ENCODE results near the gene ZNF319. TPM values are rescaled to one million over a fixed set of nuclear protein-coding genes. Genes with fewer than 3 reads are reported as not detected.
A peak's percentile ranks its signal among the peaks of the same experiment; 100 is the strongest.

Gene ZNF319
- polyA plus RNA-seq, 3 donors = 1.9 to 11.5 (median 4.7) TPM

DNA sequence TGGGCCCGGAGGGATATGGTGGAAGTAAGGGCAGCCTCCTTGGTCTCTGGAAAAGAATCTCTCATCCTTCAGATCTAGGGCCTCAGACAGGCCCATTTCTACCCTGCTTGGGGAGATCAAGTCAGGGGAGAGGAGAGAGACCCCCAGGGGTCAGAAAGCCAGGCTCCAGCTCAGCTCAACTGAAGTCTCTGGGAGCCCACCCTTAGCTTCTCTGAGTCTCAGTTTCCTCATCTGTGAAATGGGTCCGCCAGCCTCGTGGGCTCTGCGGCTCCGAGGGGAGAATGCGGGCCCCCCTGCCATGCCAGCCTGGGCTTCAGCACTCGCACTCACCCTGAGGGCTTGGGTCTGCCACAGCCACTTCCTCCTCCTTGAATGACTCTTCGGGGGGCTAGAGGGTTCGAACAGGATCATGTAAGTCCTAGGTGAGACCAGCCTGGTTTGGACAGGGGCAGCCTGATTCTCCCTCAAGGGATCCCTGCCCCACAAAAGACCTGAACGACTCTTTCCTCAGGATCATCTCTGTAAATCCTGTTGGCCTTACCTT, 36.2 kb downstream of the ZNF319 start:
- TF ChIP-seq, protein P1, sequence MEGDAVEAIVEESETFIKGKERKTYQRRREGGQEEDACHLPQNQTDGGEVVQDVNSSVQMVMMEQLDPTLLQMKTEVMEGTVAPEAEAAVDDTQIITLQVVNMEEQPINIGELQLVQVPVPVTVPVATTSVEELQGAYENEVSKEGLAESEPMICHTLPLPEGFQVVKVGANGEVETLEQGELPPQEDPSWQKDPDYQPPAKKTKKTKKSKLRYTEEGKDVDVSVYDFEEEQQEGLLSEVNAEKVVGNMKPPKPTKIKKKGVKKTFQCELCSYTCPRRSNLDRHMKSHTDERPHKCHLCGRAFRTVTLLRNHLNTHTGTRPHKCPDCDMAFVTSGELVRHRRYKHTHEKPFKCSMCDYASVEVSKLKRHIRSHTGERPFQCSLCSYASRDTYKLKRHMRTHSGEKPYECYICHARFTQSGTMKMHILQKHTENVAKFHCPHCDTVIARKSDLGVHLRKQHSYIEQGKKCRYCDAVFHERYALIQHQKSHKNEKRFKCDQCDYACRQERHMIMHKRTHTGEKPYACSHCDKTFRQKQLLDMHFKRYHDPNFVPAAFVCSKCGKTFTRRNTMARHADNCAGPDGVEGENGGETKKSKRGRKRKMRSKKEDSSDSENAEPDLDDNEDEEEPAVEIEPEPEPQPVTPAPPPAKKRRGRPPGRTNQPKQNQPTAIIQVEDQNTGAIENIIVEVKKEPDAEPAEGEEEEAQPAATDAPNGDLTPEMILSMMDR (IDR thresholded peaks at IDR 0.05) = no peak
- Histone ChIP-seq H3K9ac (ENCODE audit: insufficient read depth, low read length, poor library complexity, severe bottlenecking) (no peak overlapping the region), H3K9me3 (replicated peaks in 1 of 2; ENCODE audit: control insufficient read depth in 1 of 2, insufficient read depth in 1 of 2, low read length in 2 of 2) (no peaks in the 10 kb centered on the region), H3K79me2 (ENCODE audit: insufficient read depth, low read length) (no peaks in the 10 kb centered on the region), H3K27ac (ENCODE audit: low read depth in 1 of 2, low read length in 2 of 2) (no peak overlapping the region), H3K36me3 (replicated peaks in 1 of 2; ENCODE audit: control insufficient read depth in 1 of 2, insufficient read depth in 2 of 2, low read length in 2 of 2) (no peaks in the 10 kb centered on the region), H2AFZ (ENCODE audit: insufficient read depth, low read depth, low read length, poor library complexity, severe bottlenecking) (no peak overlapping the region), H3K4me1 (ENCODE audit: control insufficient read depth in 1 of 2, insufficient read depth in 2 of 2, low read length in 2 of 2) (no peaks in the 10 kb centered on the region), H4K20me1 (ENCODE audit: insufficient read depth, low read length) (no peaks in the 10 kb centered on the region), H3K27me3 (ENCODE audit: control insufficient read depth in 2 of 2, insufficient read depth in 2 of 2, low read length in 2 of 2) (no peaks in the 10 kb centered on the region), H3K4me3 (replicated peaks in 1 of 3; ENCODE audit: low read depth in 2 of 3, low read length in 3 of 3) (no peak overlapping the region), H3K4me2 (replicated peaks; ENCODE audit: extremely low read depth, low read length, poor library complexity, severe bottlenecking) (no peak overlapping the region)
- no peaks in the 10 kb centered on the region for H3K9me3 Mint-ChIP-seq
- peak overlapping the region in 1 of 7 donors; percentile 57 for H3K27ac Mint-ChIP-seq
- no peak for DNase-seq
- no peaks in the 10 kb centered on the region for H3K4me1 Mint-ChIP-seq
- H3K27me3 Mint-ChIP-seq (ENCODE audit: low read depth in 3 of 3) = peaks cover 0 to 9% (median 2%) of the 10 kb centered on the region in 3 donors
- WGBS (ENCODE audit: insufficient coverage) = 74% methylated on average over 9 of the region's 10 CpGs
- no peaks in the 10 kb centered on the region for H3K36me3 Mint-ChIP-seq
- H3K4me3 Mint-ChIP-seq = no peak overlapping the region
- intact Hi-C loops (cut with micrococcal nuclease) = no loop called here

DNA sequence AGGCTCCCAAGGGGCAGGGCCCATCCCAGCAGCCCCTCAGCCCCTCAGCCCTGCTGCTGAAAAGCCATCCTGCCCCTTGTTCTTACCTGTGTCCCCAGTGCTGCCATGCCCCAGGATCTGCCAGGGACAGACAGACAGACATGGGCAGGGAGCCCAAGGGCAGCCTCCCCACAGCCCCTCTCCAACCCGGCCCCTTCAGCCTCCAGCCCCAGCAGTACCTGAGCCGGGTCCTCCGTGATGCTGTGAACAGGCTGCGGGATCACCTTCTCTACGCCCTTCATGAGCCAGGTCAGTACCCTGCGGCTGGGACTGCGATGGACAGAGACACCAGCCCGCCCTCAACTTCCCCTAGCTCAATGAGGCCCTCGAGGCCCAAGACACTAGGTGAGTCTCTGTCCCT, 37.7 kb downstream of the ZNF319 start:
- Histone ChIP-seq H3K27me3 (ENCODE audit: control insufficient read depth in 2 of 2, insufficient read depth in 2 of 2, low read length in 2 of 2) (no peaks in the 10 kb centered on the region), H3K4me2 (replicated peaks; ENCODE audit: extremely low read depth, low read length, poor library complexity, severe bottlenecking) (no peak overlapping the region), H3K36me3 (replicated peaks in 1 of 2; ENCODE audit: control insufficient read depth in 1 of 2, insufficient read depth in 2 of 2, low read length in 2 of 2) (no peaks in the 10 kb centered on the region), H3K4me1 (ENCODE audit: control insufficient read depth in 1 of 2, insufficient read depth in 2 of 2, low read length in 2 of 2) (no peaks in the 10 kb centered on the region), H2AFZ (ENCODE audit: insufficient read depth, low read depth, low read length, poor library complexity, severe bottlenecking) (no peak overlapping the region), H3K79me2 (ENCODE audit: insufficient read depth, low read length) (no peaks in the 10 kb centered on the region), H3K4me3 (replicated peaks in 1 of 3; ENCODE audit: low read depth in 2 of 3, low read length in 3 of 3) (no peak overlapping the region), H3K9me3 (replicated peaks in 1 of 2; ENCODE audit: control insufficient read depth in 1 of 2, insufficient read depth in 1 of 2, low read length in 2 of 2) (no peaks in the 10 kb centered on the region), H3K9ac (ENCODE audit: insufficient read depth, low read length, poor library complexity, severe bottlenecking) (no peak overlapping the region), H4K20me1 (ENCODE audit: insufficient read depth, low read length) (no peaks in the 10 kb centered on the region), H3K27ac (ENCODE audit: low read depth in 1 of 2, low read length in 2 of 2) (no peak overlapping the region)
- H3K9me3 Mint-ChIP-seq = no peaks in the 10 kb centered on the region
- no peaks in the 10 kb centered on the region for H3K36me3 Mint-ChIP-seq
- peak overlapping the region in 1 of 7 donors; percentile 20 for H3K27ac Mint-ChIP-seq
- 78% methylated on average over 6 of the region's 9 CpGs for WGBS (ENCODE audit: insufficient coverage)
- H3K27me3 Mint-ChIP-seq (ENCODE audit: low read depth in 3 of 3) = peaks cover 0 to 9% (median 2%) of the 10 kb centered on the region in 3 donors
- intact Hi-C loops (cut with micrococcal nuclease) = no loop called here
- no peak overlapping the region for H3K4me3 Mint-ChIP-seq
- TF ChIP-seq, protein P1 (IDR thresholded peaks at IDR 0.05) = no peak
- no peaks in the 10 kb centered on the region for H3K4me1 Mint-ChIP-seq
- DNase-seq = no peak

All from CD14-positive monocyte (primary cell).